Mucosa of descending colon (tissue), 3 donors: Measurements from ENCODE around the gene NID1. TPM values are rescaled to one million over a fixed set of nuclear protein-coding genes. Genes with fewer than 3 reads are reported as not detected.

Experiments
- ATAC-seq: fragments of 200-7000 bp; cut with Tn5 transposase; one replicate; pipeline ENCODE4 v1.9.1; 2020; ENCODE audit warnings: mild to moderate bottlenecking, moderate library complexity
- DNase-seq, 3 donors: peaks; one replicate each; pipeline ENCODE4 v3.0.0-alpha.2; 2020
- H3K36me3 ChIP-seq: fragments of 200-600 bp; one replicate; pipeline ENCODE4 v1.8.0; 2021; ENCODE audit warnings: low read depth, mild to moderate bottlenecking
- H3K4me1 ChIP-seq: fragments of 200-600 bp; one replicate; pipeline ENCODE4 v1.8.0; 2021; ENCODE audit warnings: low read depth, mild to moderate bottlenecking
- H3K4me3 ChIP-seq: fragments of 200-600 bp; one replicate; pipeline ENCODE4 v1.8.0; 2021; ENCODE audit warnings: mild to moderate bottlenecking
- H3K9me3 ChIP-seq: fragments of 200-600 bp; one replicate; pipeline ENCODE4 v1.8.0; 2021; ENCODE audit warnings: mild to moderate bottlenecking
- CTCF ChIP-seq: fragments of 200-600 bp; IDR thresholded peaks from one replicate; pipeline ENCODE4 v1.8.0; 2022; ENCODE audit warnings: antibody characterized with exemption, mild to moderate bottlenecking
- intact Hi-C, 2 donors: fragments of 100-400 bp; cut with DNase I in 1 of 2; cut with micrococcal nuclease in 1 of 2; formaldehyde crosslinking; loops; one replicate each; pipeline versions ENCODE4 v1.11.0 to v1.11.1; 2022; cut with DNase I, micrococcal nuclease
- total RNA-seq, 3 donors: library from RNA; stranded (reverse); fragmentation: NEBNext Ultra II Directional in 2 of 3; extraction: Animal tissue kit (Norgen Biotek cat#: 25700) in 2 of 3; gene quantifications; one replicate each; pipeline versions ENCODE4 v1.2.1 to v1.2.4, GENCODE V29; 2021 to 2023
- donor health status: DM: no; HTN: no; CAD: no; lungs with moderate emphysema.
- donor health status: DM: no; HTN: no; CAD: no.
- donor health status: DM: no; HTN: yes; CAD: no.

The NID1 gene
- total RNA-seq, 3 donors from 2014 or later: 7.2 to 118 (median 36.7) TPM

- ATAC-seq (no peak), DNase-seq (no peak)
- H3K4me3 ChIP-seq: no peak overlapping the region
- H3K9me3 ChIP-seq: no peaks in the 10 kb centered on the region
- no peaks in the 10 kb centered on the region for H3K36me3 ChIP-seq
- intact Hi-C loops: no loop called here
- no peaks in the 10 kb centered on the region for H3K4me1 ChIP-seq
- no peak for TF ChIP-seq CTCF
These were observed 8.5 kb upstream of the NID1 start for GRCh38 chr1:236073307-236073897.

GRCh38 chr1:236072001-236072400 is 7.1 kb upstream of the NID1 start:
- no peak for TF ChIP-seq CTCF
- DNase-seq: no peak
- no peaks in the 10 kb centered on the region for H3K36me3 ChIP-seq
- ATAC-seq: no peak
- no peaks in the 10 kb centered on the region for H3K9me3 ChIP-seq
- H3K4me1 ChIP-seq: no peaks in the 10 kb centered on the region
- intact Hi-C loops: no loop called here
- no peak overlapping the region for H3K4me3 ChIP-seq

GRCh38 chr1:236070753-236071152 is 5.9 kb upstream of the NID1 start:
- H3K4me3 ChIP-seq: no peak overlapping the region
- H3K9me3 ChIP-seq: no peaks in the 10 kb centered on the region
- no peaks in the 10 kb centered on the region for H3K4me1 ChIP-seq
- intact Hi-C loops: no loop called here
- TF ChIP-seq CTCF: no peak
- no peak for ATAC-seq
- no peak for DNase-seq
- no peaks in the 10 kb centered on the region for H3K36me3 ChIP-seq

- ATAC-seq (no peak), DNase-seq (no peak)
- no peak for TF ChIP-seq CTCF
- H3K4me1 ChIP-seq: peaks cover 5% of the 10 kb centered on the region
- intact Hi-C loops: no loop called here
- H3K4me3 ChIP-seq: no peak overlapping the region
- no peaks in the 10 kb centered on the region for H3K9me3 ChIP-seq
- no peaks in the 10 kb centered on the region for H3K36me3 ChIP-seq
These were observed 4.9 kb upstream of the NID1 start for GRCh38 chr1:236069796-236070195.

GRCh38 chr1:236067854-236068454 is 3.1 kb upstream of the NID1 start:
- H3K4me3 ChIP-seq: no peak overlapping the region
- intact Hi-C loops: no loop called here
- TF ChIP-seq CTCF: no peak
- ATAC-seq (no peak), DNase-seq (no peak)
- H3K4me1 ChIP-seq: peaks cover 12% of the 10 kb centered on the region
- no peaks in the 10 kb centered on the region for H3K9me3 ChIP-seq
- H3K36me3 ChIP-seq: no peaks in the 10 kb centered on the region
